T-helper 17 cell (primary cell): ENCODE results near the gene CEP120. TPM values are rescaled to one million over a fixed set of nuclear protein-coding genes. Genes with fewer than 3 reads are reported as not detected.

Experiments
- ATAC-seq: fragments of 150-1000 bp; cut with Tn5 transposase; 2 replicates; pipeline ENCODE4 v1.10.0; 2021; ENCODE audit warnings: mild to moderate bottlenecking, moderate library complexity
- DNase-seq, 3 donors: peaks; one replicate each; pipeline versions ENCODE4 v3.0.0 to v3.0.0-alpha.2; 2020 to 2021
- H3K9me3 ChIP-seq: one replicate; pipeline ENCODE4 v1.7.0; 2013; ENCODE audit warnings: low read length, mild to moderate bottlenecking; ENCODE audit not compliant: control insufficient read depth, poor library complexity, severe bottlenecking
- H3K27ac Mint-ChIP-seq: one replicate; pipeline ENCODE4 v1.8.0; 2022; ENCODE audit warnings: mild to moderate bottlenecking, moderate library complexity, mixed read lengths
- H3K27me3 Mint-ChIP-seq: one replicate; pipeline ENCODE4 v1.8.0; 2022; ENCODE audit warnings: mixed read lengths
- H3K36me3 Mint-ChIP-seq: one replicate; pipeline ENCODE4 v1.8.0; 2022; ENCODE audit warnings: low read depth, mixed read lengths
- H3K4me1 Mint-ChIP-seq: one replicate; pipeline ENCODE4 v1.8.0; 2022; ENCODE audit warnings: mild to moderate bottlenecking, mixed read lengths
- H3K4me3 Mint-ChIP-seq: one replicate; pipeline ENCODE4 v1.8.0; 2022; ENCODE audit warnings: mild to moderate bottlenecking, moderate library complexity, mixed read lengths
- total RNA-seq, 4 donors: library from RNA in 2 of 4; stranded (reverse) in 2 of 4; gene quantifications; one replicate each; pipeline ENCODE4 v1.2.3 and lab custom pipeline; 2022 to 2026

Gene CEP120
- total RNA-seq, 2 donors from 2014 or later: 58.6 to 60.5 TPM

GRCh38 chr5:123397538-123397937 is 25.7 kb downstream of the CEP120 start:
- Mint-ChIP-seq H3K36me3 (peaks cover 14% of the 10 kb centered on the region), H3K4me3 (no peak overlapping the region)
- no peak for ATAC-seq

DNA sequence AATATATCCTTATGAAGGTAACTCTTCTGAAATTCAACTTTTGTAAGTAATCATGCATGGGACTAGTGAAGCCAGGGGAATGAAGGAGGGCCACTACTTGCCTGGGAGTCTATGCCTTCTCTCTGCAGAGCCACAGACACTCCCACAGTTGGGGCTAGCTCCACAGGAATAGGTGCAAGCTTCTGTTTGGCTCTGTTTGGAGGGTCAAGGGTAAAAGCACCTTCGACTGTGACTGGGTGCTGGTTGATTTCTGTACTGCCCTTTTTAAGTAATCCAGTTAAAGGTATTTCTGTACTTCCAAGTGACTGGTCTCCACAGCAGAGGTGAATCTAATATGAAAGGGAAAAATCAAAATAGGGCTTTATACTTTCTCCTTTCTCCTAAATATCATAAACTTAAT is 32.2 kb downstream of the CEP120 start:
- Mint-ChIP-seq H3K27me3 (no peaks in the 10 kb centered on the region), H3K36me3 (peaks cover 2% of the 10 kb centered on the region), H3K4me1 (peaks cover 4% of the 10 kb centered on the region), H3K4me3 (no peak overlapping the region), H3K27ac (no peak overlapping the region)
- ATAC-seq (no peak), DNase-seq (no peak)
- no peaks in the 10 kb centered on the region for H3K9me3 ChIP-seq

More at GRCh38 chr5:123397538-123397937, 25.7 kb downstream of the CEP120 start:
- DNase-seq: no peak
- no peaks in the 10 kb centered on the region for H3K27me3 Mint-ChIP-seq
- no peaks in the 10 kb centered on the region for H3K9me3 ChIP-seq
- H3K4me1 Mint-ChIP-seq: peaks cover 10% of the 10 kb centered on the region
- H3K27ac Mint-ChIP-seq: no peak overlapping the region

DNA sequence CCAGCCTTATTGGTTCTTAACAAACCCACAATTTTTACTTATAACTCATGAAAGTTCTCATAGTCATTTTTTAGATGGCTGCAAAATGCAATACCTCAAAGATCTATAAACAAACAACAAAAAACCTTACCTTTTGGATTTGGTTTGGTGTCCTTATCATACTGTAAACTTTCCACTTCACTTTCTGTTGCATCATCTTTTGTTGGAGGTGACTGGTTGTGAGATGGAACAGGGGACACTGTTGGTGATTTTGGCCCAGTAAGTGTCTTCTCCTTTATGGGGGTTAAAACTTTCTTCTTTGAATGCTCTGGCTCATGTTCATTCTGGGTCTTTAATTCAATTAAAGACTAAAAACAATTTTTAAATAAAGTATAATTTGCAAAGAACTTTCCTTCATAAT is 33.4 kb downstream of the CEP120 start:
- no peak overlapping the region for H3K27ac Mint-ChIP-seq
- H3K4me1 Mint-ChIP-seq: peaks cover 2% of the 10 kb centered on the region
- H3K36me3 Mint-ChIP-seq: peaks cover 2% of the 10 kb centered on the region
- no peak overlapping the region for H3K4me3 Mint-ChIP-seq
- ATAC-seq (no peak), DNase-seq (no peak)
- no peaks in the 10 kb centered on the region for H3K27me3 Mint-ChIP-seq
- no peaks in the 10 kb centered on the region for H3K9me3 ChIP-seq

DNA sequence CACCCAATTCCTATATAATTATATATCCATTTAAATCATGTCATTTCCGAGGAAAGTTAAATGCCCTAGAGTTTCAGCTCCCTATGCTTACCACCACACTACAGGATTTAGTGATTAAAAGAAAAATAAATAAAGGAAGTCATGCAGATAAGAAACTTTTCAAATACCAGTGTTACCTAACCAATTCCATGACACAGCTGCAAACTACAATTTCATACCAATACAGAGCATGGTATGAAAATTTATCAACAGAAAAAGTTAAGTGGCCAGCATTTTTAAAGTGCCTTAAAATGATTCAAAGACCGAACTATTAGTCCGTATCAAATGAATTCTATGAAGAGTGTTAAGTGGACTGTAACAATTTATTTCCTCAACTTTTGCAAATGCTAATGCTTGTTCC is 35.9 kb downstream of the CEP120 start:
- H3K9me3 ChIP-seq: no peaks in the 10 kb centered on the region
- DNase-seq (no peak), ATAC-seq (no peak)
- H3K27ac Mint-ChIP-seq: no peak overlapping the region
- peaks cover 2% of the 10 kb centered on the region for H3K36me3 Mint-ChIP-seq
- no peak overlapping the region for H3K4me3 Mint-ChIP-seq
- H3K4me1 Mint-ChIP-seq: peaks cover 4% of the 10 kb centered on the region
- H3K27me3 Mint-ChIP-seq: no peaks in the 10 kb centered on the region

- peaks cover 9% of the 10 kb centered on the region for H3K4me1 Mint-ChIP-seq
- H3K9me3 ChIP-seq: no peaks in the 10 kb centered on the region
- H3K4me3 Mint-ChIP-seq: no peak overlapping the region
- no peaks in the 10 kb centered on the region for H3K27me3 Mint-ChIP-seq
- no peak overlapping the region for H3K27ac Mint-ChIP-seq
- DNase-seq (no peak), ATAC-seq (no peak)
- H3K36me3 Mint-ChIP-seq: peaks cover 17% of the 10 kb centered on the region
Observed at GRCh38 chr5:123382252-123382651, 41.0 kb downstream of the CEP120 start.

GRCh38 chr5:123371575-123372179 is 51.5 kb downstream of the CEP120 start:
- DNase-seq (peak in 2 of 3 donors; percentile 7 to 17), ATAC-seq (no peak)
- Mint-ChIP-seq H3K36me3 (peaks cover 32% of the 10 kb centered on the region), H3K4me3 (no peak overlapping the region), H3K27ac (peak overlapping the region; percentile 49), H3K27me3 (no peaks in the 10 kb centered on the region), H3K4me1 (peaks cover 17% of the 10 kb centered on the region)
- no peaks in the 10 kb centered on the region for H3K9me3 ChIP-seq

GRCh38 chr5:123369371-123369968 is 53.7 kb downstream of the CEP120 start:
- Mint-ChIP-seq H3K4me3 (no peak overlapping the region), H3K27ac (peak overlapping the region; percentile 85), H3K27me3 (no peaks in the 10 kb centered on the region), H3K4me1 (peaks cover 16% of the 10 kb centered on the region), H3K36me3 (peaks cover 22% of the 10 kb centered on the region)
- ATAC-seq (no peak), DNase-seq (no peak)
- no peaks in the 10 kb centered on the region for H3K9me3 ChIP-seq

DNA sequence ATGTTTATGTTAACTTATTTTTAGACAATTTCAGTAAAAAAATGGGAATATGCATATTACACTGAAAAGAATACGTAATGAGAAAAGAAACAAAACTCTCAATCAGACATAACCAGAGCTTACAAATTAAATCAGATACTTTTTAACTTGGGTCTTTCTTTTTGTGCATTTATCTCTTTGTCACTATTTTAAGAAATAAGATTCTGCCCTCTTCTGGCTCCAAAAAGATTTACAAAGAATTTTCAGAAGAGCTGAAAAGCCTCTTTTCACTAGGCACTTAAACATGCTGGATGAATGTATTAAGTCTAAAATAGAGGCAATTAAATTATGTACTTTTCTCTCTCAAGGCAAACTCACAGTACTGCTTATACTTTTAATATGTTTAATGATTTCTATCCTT is 55.5 kb downstream of the CEP120 start:
- Mint-ChIP-seq H3K36me3 (peaks cover 18% of the 10 kb centered on the region), H3K27ac (no peak overlapping the region), H3K27me3 (no peaks in the 10 kb centered on the region), H3K4me1 (peaks cover 13% of the 10 kb centered on the region), H3K4me3 (no peak overlapping the region)
- ATAC-seq (no peak), DNase-seq (no peak)
- H3K9me3 ChIP-seq: no peaks in the 10 kb centered on the region

DNA sequence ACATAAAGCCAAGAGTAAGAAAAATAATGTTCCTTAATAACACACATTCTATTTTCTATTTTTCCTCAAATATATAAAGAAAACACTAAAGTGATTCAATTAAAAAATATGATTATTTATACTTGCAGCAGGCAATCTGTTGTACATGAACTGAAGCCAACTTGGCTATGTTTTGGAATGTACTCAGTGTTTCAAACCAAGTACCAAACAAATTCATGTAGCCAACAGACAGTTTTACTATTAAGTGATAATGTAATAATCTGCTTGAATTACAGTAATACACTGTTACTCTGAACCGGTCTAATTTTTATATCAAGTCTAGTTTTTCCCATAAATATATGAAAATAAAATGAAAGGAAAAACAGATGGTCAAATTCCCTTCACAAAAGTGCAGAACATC is 58.0 kb downstream of the CEP120 start:
- H3K4me1 Mint-ChIP-seq: peaks cover 13% of the 10 kb centered on the region
- ATAC-seq: no peak
- H3K27ac Mint-ChIP-seq: no peak overlapping the region
- no peaks in the 10 kb centered on the region for H3K27me3 Mint-ChIP-seq
- peaks cover 24% of the 10 kb centered on the region for H3K36me3 Mint-ChIP-seq
- no peak for DNase-seq
- no peak overlapping the region for H3K4me3 Mint-ChIP-seq
- no peaks in the 10 kb centered on the region for H3K9me3 ChIP-seq

GRCh38 chr5:123364441-123365155 is 58.6 kb downstream of the CEP120 start:
- Mint-ChIP-seq H3K27ac (no peak overlapping the region), H3K27me3 (no peaks in the 10 kb centered on the region), H3K4me1 (peaks cover 13% of the 10 kb centered on the region), H3K36me3 (peaks cover 24% of the 10 kb centered on the region), H3K4me3 (no peak overlapping the region)
- no peaks in the 10 kb centered on the region for H3K9me3 ChIP-seq
- ATAC-seq (no peak), DNase-seq (no peak)

DNA sequence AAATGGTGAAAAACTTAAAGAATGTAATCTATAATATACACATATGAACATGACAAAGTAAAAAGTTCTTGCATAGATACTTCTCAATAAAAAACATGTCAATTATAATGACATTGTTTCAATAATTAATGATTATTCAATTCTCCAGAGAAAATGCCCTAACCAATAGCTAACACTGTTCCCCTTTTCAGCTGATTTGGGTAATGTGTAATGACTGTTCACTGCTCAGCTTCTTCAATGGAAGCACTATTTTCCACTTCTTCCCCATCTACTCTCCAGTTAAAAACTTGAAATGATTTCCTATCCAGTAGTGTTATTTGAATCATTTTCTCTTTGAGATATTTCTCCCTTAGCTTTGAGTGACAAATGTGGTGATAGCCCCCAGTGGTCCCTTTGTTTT is 62.3 kb downstream of the CEP120 start:
- no peaks in the 10 kb centered on the region for H3K9me3 ChIP-seq
- ATAC-seq: no peak
- no peak for DNase-seq
- peaks cover 6% of the 10 kb centered on the region for H3K4me1 Mint-ChIP-seq
- H3K27me3 Mint-ChIP-seq: no peaks in the 10 kb centered on the region
- no peak overlapping the region for H3K4me3 Mint-ChIP-seq
- H3K27ac Mint-ChIP-seq: no peak overlapping the region
- peaks cover 19% of the 10 kb centered on the region for H3K36me3 Mint-ChIP-seq

- Mint-ChIP-seq H3K4me1 (peaks cover 6% of the 10 kb centered on the region), H3K27ac (no peak overlapping the region), H3K4me3 (no peak overlapping the region), H3K27me3 (no peaks in the 10 kb centered on the region), H3K36me3 (peaks cover 19% of the 10 kb centered on the region)
- DNase-seq (no peak), ATAC-seq (no peak)
- H3K9me3 ChIP-seq: no peaks in the 10 kb centered on the region
Observed at GRCh38 chr5:123360201-123360571, 63.0 kb downstream of the CEP120 start.

GRCh38 chr5:123359454-123360200 is 63.6 kb downstream of the CEP120 start:
- H3K4me1 Mint-ChIP-seq: peaks cover 6% of the 10 kb centered on the region
- H3K27me3 Mint-ChIP-seq: no peaks in the 10 kb centered on the region
- no peaks in the 10 kb centered on the region for H3K9me3 ChIP-seq
- DNase-seq: no peak
- no peak overlapping the region for H3K27ac Mint-ChIP-seq
- ATAC-seq: no peak
- no peak overlapping the region for H3K4me3 Mint-ChIP-seq
- peaks cover 19% of the 10 kb centered on the region for H3K36me3 Mint-ChIP-seq
